ENCODE data around the gene ADIPOQ. TPM values are rescaled to one million over a fixed set of nuclear protein-coding genes. Genes with fewer than 3 reads are reported as not detected.

The ADIPOQ gene
- total and polyA plus RNA-seq, 2 donors (not counting 1 experiment from before 2014, with no cell fraction given) = not detected

GRCh38 chr3:186841620-186842019 is 890 bp upstream of the ADIPOQ start:
- no peak overlapping the region for H2AFZ ChIP-seq (ENCODE audit: insufficient read depth, low read depth, low read length, poor library complexity, severe bottlenecking)
- H3K4me2 ChIP-seq (replicated peaks; ENCODE audit: low read depth, low read length, poor library complexity, severe bottlenecking) = no peak overlapping the region
- no peaks in the 10 kb centered on the region for H3K79me2 ChIP-seq (ENCODE audit: control insufficient read depth, insufficient read depth, low read length)
- H3K27me3 ChIP-seq (replicated peaks in 1 of 4; ENCODE audit: control extremely low read depth in 1 of 4, control insufficient read depth in 3 of 4, insufficient read depth in 4 of 4, low read length in 3 of 4) = no peaks in the 10 kb centered on the region
- no peak overlapping the region for H3K4me3 ChIP-seq (ENCODE audit: control extremely low read depth in 1 of 5, extremely low read depth in 1 of 5, insufficient read depth in 1 of 5, low read depth in 2 of 5, low read length in 4 of 5)
- intact Hi-C loops (cut with micrococcal nuclease) = no loop called here
- ChIA-PET CTCF (no interaction called here), POLR2A (no interaction called here)
- Mint-ChIP-seq H3K27ac (no peak overlapping the region), H3K4me3 (no peak overlapping the region), H3K9me3 (ENCODE audit: insufficient read depth) (no peaks in the 10 kb centered on the region), H3K27me3 (peaks cover 23% of the 10 kb centered on the region), H3K4me1 (no peaks in the 10 kb centered on the region)
- H3K4me1 ChIP-seq (ENCODE audit: control insufficient read depth in 2 of 2, insufficient read depth in 2 of 2, low read length in 2 of 2) = no peaks in the 10 kb centered on the region
- DNase-seq = no peak
- no peaks in the 10 kb centered on the region for H4K20me1 ChIP-seq (ENCODE audit: control insufficient read depth, insufficient read depth, low read length, poor library complexity, severe bottlenecking)
- no peak for ATAC-seq (ENCODE audit: low read depth)
- H3K27ac ChIP-seq (ENCODE audit: low read length in 2 of 2) = no peak overlapping the region
- no peak overlapping the region for H3K9ac ChIP-seq (ENCODE audit: low read length)
- no peaks in the 10 kb centered on the region for H3K9me3 ChIP-seq (ENCODE audit: control extremely low read depth in 1 of 3, control insufficient read depth in 2 of 3, insufficient read depth in 1 of 3, low read length in 2 of 3)
- 100% methylated on average over 2 of the region's 4 CpGs for WGBS (ENCODE audit: insufficient coverage)
- no peak for TF ChIP-seq EZH2 (IDR thresholded peaks at IDR 0.05; ENCODE audit: borderline replicate concordance, insufficient read depth, low read depth, low read length, poor library complexity, severe bottlenecking)
- TF ChIP-seq CTCF (IDR thresholded peaks at IDR 0.05) = no peak
- H3K36me3 ChIP-seq (replicated peaks in 1 of 2; ENCODE audit: control extremely low read depth in 1 of 2, control insufficient read depth in 1 of 2, extremely low read depth in 1 of 2, insufficient read depth in 2 of 2, low read length in 1 of 2) = no peaks in the 10 kb centered on the region

GRCh38 chr3:186843039-186843432 is 526 bp downstream of the ADIPOQ start:
- H3K27ac ChIP-seq (ENCODE audit: low read length in 2 of 2) = no peak overlapping the region
- no peaks in the 10 kb centered on the region for H3K27me3 ChIP-seq (replicated peaks in 1 of 4; ENCODE audit: control extremely low read depth in 1 of 4, control insufficient read depth in 3 of 4, insufficient read depth in 4 of 4, low read length in 3 of 4)
- no peak overlapping the region for H3K4me2 ChIP-seq (replicated peaks; ENCODE audit: low read depth, low read length, poor library complexity, severe bottlenecking)
- no peaks in the 10 kb centered on the region for H3K36me3 ChIP-seq (replicated peaks in 1 of 2; ENCODE audit: control extremely low read depth in 1 of 2, control insufficient read depth in 1 of 2, extremely low read depth in 1 of 2, insufficient read depth in 2 of 2, low read length in 1 of 2)
- Mint-ChIP-seq H3K27me3 (peaks cover 23% of the 10 kb centered on the region), H3K27ac (no peak overlapping the region), H3K9me3 (ENCODE audit: insufficient read depth) (no peaks in the 10 kb centered on the region), H3K4me1 (no peaks in the 10 kb centered on the region), H3K4me3 (no peak overlapping the region)
- no peaks in the 10 kb centered on the region for H3K4me1 ChIP-seq (ENCODE audit: control insufficient read depth in 2 of 2, insufficient read depth in 2 of 2, low read length in 2 of 2)
- WGBS (ENCODE audit: insufficient coverage) = 83% methylated on average over 3 of the region's 3 CpGs
- ATAC-seq (ENCODE audit: low read depth) (no peak), DNase-seq (no peak)
- no peaks in the 10 kb centered on the region for H3K79me2 ChIP-seq (ENCODE audit: control insufficient read depth, insufficient read depth, low read length)
- no peaks in the 10 kb centered on the region for H4K20me1 ChIP-seq (ENCODE audit: control insufficient read depth, insufficient read depth, low read length, poor library complexity, severe bottlenecking)
- intact Hi-C loops (cut with micrococcal nuclease) = no loop called here
- CTCF ChIA-PET = interaction anchor here (0.7 to 9.6 kb wide), 3 partner anchors 296 to 320 kb away, joined by 3 to 215 read pairs (median 5); partner anchors contain the start of gene RPL39L
- no peak overlapping the region for H3K9ac ChIP-seq (ENCODE audit: low read length)
- TF ChIP-seq EZH2 (IDR thresholded peaks at IDR 0.05; ENCODE audit: borderline replicate concordance, insufficient read depth, low read depth, low read length, poor library complexity, severe bottlenecking) = no peak
- TF ChIP-seq CTCF (IDR thresholded peaks at IDR 0.05) = no peak
- no peak overlapping the region for H3K4me3 ChIP-seq (ENCODE audit: control extremely low read depth in 1 of 5, extremely low read depth in 1 of 5, insufficient read depth in 1 of 5, low read depth in 2 of 5, low read length in 4 of 5)
- no peak overlapping the region for H2AFZ ChIP-seq (ENCODE audit: insufficient read depth, low read depth, low read length, poor library complexity, severe bottlenecking)
- H3K9me3 ChIP-seq (ENCODE audit: control extremely low read depth in 1 of 3, control insufficient read depth in 2 of 3, insufficient read depth in 1 of 3, low read length in 2 of 3) = no peaks in the 10 kb centered on the region
- POLR2A ChIA-PET = no interaction called here

All from B cell (primary cell).